PC-9 (cell line): ENCODE data around the gene ACAD10. TPM values are rescaled to one million over a fixed set of nuclear protein-coding genes. Genes with fewer than 3 reads are reported as not detected.

Source experiments
- BruUV-seq: library from RNA; stranded (reverse); fragments of 400-500 nt; replicated peaks from 2 replicates; lab custom pipeline; 2021; lab: Mats Ljungman, UMichigan
- CTCF ChIA-PET: fragments of 300-600 bp; sonication (Branson Sonifier 250); formaldehyde crosslinking; loops from one replicate; lab custom pipeline; 2022; ENCODE audit warnings: antibody characterized with exemption; lab: Charles Lee
- POLR2A ChIA-PET: fragments of 300-600 bp; sonication (Branson Sonifier 250); formaldehyde crosslinking; loops from one replicate; lab custom pipeline; 2022; ENCODE audit warnings: antibody characterized with exemption; ENCODE audit not compliant: unreplicated experiment; lab: Charles Lee
- DNase-seq, 2 experiments: peaks; one replicate each; pipeline versions ENCODE4 v3.0.0 to v3.0.0-alpha.2; 2015 to 2022; ENCODE audit warnings: mixed read lengths in 1 of 2
- H2AFZ ChIP-seq: fragments of 200-600 bp; sonication (generic); 2 replicates; pipeline ENCODE4 v1.8.1; 2017; ENCODE audit warnings: antibody characterized with exemption
- H3F3A ChIP-seq: fragments of 200-600 bp; sonication (generic); 2 replicates; pipeline ENCODE4 v1.8.1; 2017; ENCODE audit warnings: antibody characterized with exemption, mild to moderate bottlenecking, low read depth; ENCODE audit not compliant: insufficient read depth
- H3K27ac ChIP-seq: fragments of 200-600 bp; sonication (generic); 2 replicates; pipeline ENCODE4 v1.6.1; 2016; ENCODE audit warnings: mixed run types
- H3K27me3 ChIP-seq: fragments of 200-600 bp; sonication (generic); 2 replicates; pipeline ENCODE4 v1.6.1; 2016; ENCODE audit warnings: low read depth, mixed run types; ENCODE audit not compliant: insufficient read depth
- H3K36me3 ChIP-seq: fragments of 200-600 bp; sonication (generic); 2 replicates; pipeline ENCODE4 v1.6.1; 2016; ENCODE audit warnings: low read depth, mixed run types
- H3K4me1 ChIP-seq: fragments of 200-600 bp; sonication (generic); replicated peaks from 2 replicates; pipeline ENCODE4 v1.6.1; 2016; ENCODE audit warnings: mixed run types; ENCODE audit not compliant: insufficient read depth
- H3K4me2 ChIP-seq: fragments of 200-600 bp; sonication (generic); 2 replicates; pipeline ENCODE4 v1.6.1; 2017; ENCODE audit warnings: mixed run types
- H3K4me3 ChIP-seq: fragments of 200-600 bp; sonication (generic); 2 replicates; pipeline ENCODE4 v1.6.1; 2016; ENCODE audit warnings: mixed run types
- H3K79me2 ChIP-seq: fragments of 200-600 bp; sonication (generic); 2 replicates; pipeline ENCODE4 v1.6.1; 2017; ENCODE audit warnings: low read depth, mixed run types
- H3K9me2 ChIP-seq: fragments of 200-600 bp; sonication (generic); 2 replicates; pipeline ENCODE4 v1.8.1; 2017; ENCODE audit warnings: mild to moderate bottlenecking; ENCODE audit not compliant: insufficient read depth
- H3K9me3 ChIP-seq: fragments of 200-600 bp; sonication (generic); 2 replicates; pipeline ENCODE4 v1.8.1; 2016; ENCODE audit warnings: low read depth; ENCODE audit not compliant: insufficient read depth
- H4K20me1 ChIP-seq: fragments of 200-600 bp; sonication (generic); 2 replicates; pipeline ENCODE4 v1.8.1; 2017; ENCODE audit not compliant: insufficient read depth
- CTCF ChIP-seq: fragments of 200-600 bp; sonication (generic); conservative IDR thresholded peaks from 2 replicates; pipeline ENCODE4 v1.6.1; 2017; ENCODE audit warnings: mixed run types, antibody characterized with exemption, mild to moderate bottlenecking, moderate library complexity
- EZH2 ChIP-seq: fragments of 200-600 bp; sonication (generic); IDR thresholded peaks from 2 replicates; pipeline ENCODE4 v1.8.0; 2017; ENCODE audit warnings: antibody characterized with exemption, low read depth
- intact Hi-C: fragments of 100-400 bp; cut with micrococcal nuclease; formaldehyde crosslinking; loops from one replicate; pipeline ENCODE4 v1.10.0; 2022; ENCODE audit not compliant: unreplicated experiment
- total RNA-seq: library from RNA; stranded (reverse); gene quantifications from 2 replicates; pipeline ENCODE4 v1.2.3, GENCODE V29; 2021

The ACAD10 gene
- total RNA-seq, 1 experiment from 2014 or later = 30.3 TPM

GRCh38 chr12:111685322-111685810 is 487 bp upstream of the ACAD10 start:
- ChIA-PET POLR2A (interaction anchor here (0.5 to 0.7 kb wide), 6 partner anchors 25 to 470 kb away, joined by 3 to 6 read pairs (median 5); no protein-coding TSS in a partner anchor), CTCF (no interaction called here)
- H3K4me2 ChIP-seq = peak overlapping the region; percentile 94
- H3K9me3 ChIP-seq = no peaks in the 10 kb centered on the region
- TF ChIP-seq EZH2 (no peak), CTCF (no peak)
- peak overlapping the region; percentile 28; the same call in 1 of the 2 replicates for H3K27ac ChIP-seq
- peak overlapping the region; percentile 88 for H3K4me3 ChIP-seq
- peaks cover 14% of the 10 kb centered on the region for H3K36me3 ChIP-seq
- peaks cover 14% of the 10 kb centered on the region; the same call in 1 of the 2 replicates for H3F3A ChIP-seq
- BruUV-seq = TSS peak; percentile 57
- no peaks in the 10 kb centered on the region; the same call in none of the 2 replicates for H4K20me1 ChIP-seq
- H3K27me3 ChIP-seq = no peaks in the 10 kb centered on the region
- peak overlapping the region; percentile 80 for H2AFZ ChIP-seq
- no peaks in the 10 kb centered on the region for H3K9me2 ChIP-seq
- no peak for DNase-seq
- intact Hi-C loops = loop anchor here (5.0 kb wide), 1 partner anchor 727 kb away; no protein-coding TSS in a partner anchor
- H3K4me1 ChIP-seq = peaks cover 18% of the 10 kb centered on the region; the same call in 1 of the 2 replicates
- peaks cover 49% of the 10 kb centered on the region for H3K79me2 ChIP-seq

GRCh38 chr12:111686574-111687105 is 787 bp downstream of the ACAD10 start:
- peak overlapping the region; percentile 94 for H3K4me2 ChIP-seq
- H3K4me1 ChIP-seq = peaks cover 18% of the 10 kb centered on the region; the same call in 1 of the 2 replicates
- no peaks in the 10 kb centered on the region for H3K27me3 ChIP-seq
- H2AFZ ChIP-seq = peak overlapping the region; percentile 95
- peak overlapping the region; percentile 88 for H3K4me3 ChIP-seq
- CTCF ChIA-PET = interaction anchor here (0.5 kb wide), 1 partner anchor 116 kb away, joined by 6 read pairs; no protein-coding TSS in a partner anchor
- no peaks in the 10 kb centered on the region for H3K9me2 ChIP-seq
- H4K20me1 ChIP-seq = no peaks in the 10 kb centered on the region; the same call in none of the 2 replicates
- H3K9me3 ChIP-seq = no peaks in the 10 kb centered on the region
- H3K36me3 ChIP-seq = peaks cover 4% of the 10 kb centered on the region
- BruUV-seq = no TSS peak
- H3F3A ChIP-seq = peaks cover 14% of the 10 kb centered on the region; the same call in 1 of the 2 replicates
- peak overlapping the region; percentile 54; the same call in 1 of the 2 replicates for H3K27ac ChIP-seq
- H3K79me2 ChIP-seq = peaks cover 49% of the 10 kb centered on the region
- TF ChIP-seq EZH2 (no peak), CTCF (no peak)
- intact Hi-C loops = loop anchor here (2.0 to 5.0 kb wide), 2 partner anchors 126 to 726 kb away; no protein-coding TSS in a partner anchor
- DNase-seq = no peak
- POLR2A ChIA-PET = interaction anchor here (0.6 kb wide), 1 partner anchor 179 kb away, joined by 3 read pairs; no protein-coding TSS in a partner anchor

- H3K9me2 ChIP-seq = no peaks in the 10 kb centered on the region
- H3K4me3 ChIP-seq = peak overlapping the region; percentile 88; the same call in 1 of the 2 replicates
- H3K36me3 ChIP-seq = no peaks in the 10 kb centered on the region
- no peak for DNase-seq
- no peak overlapping the region for H2AFZ ChIP-seq
- no peaks in the 10 kb centered on the region for H3K27me3 ChIP-seq
- TF ChIP-seq EZH2 (no peak), CTCF (no peak; the same call in 1 of the 2 replicates)
- H3F3A ChIP-seq = peaks cover 14% of the 10 kb centered on the region; the same call in 1 of the 2 replicates
- no peaks in the 10 kb centered on the region for H3K9me3 ChIP-seq
- intact Hi-C loops = loop anchor here (2.0 to 5.0 kb wide), 2 partner anchors 126 to 725 kb away; no protein-coding TSS in a partner anchor
- CTCF ChIA-PET = no interaction called here
- POLR2A ChIA-PET = no interaction called here
- no peak overlapping the region for H3K27ac ChIP-seq
- H3K79me2 ChIP-seq = peaks cover 49% of the 10 kb centered on the region
- H3K4me1 ChIP-seq = peaks cover 18% of the 10 kb centered on the region; the same call in 1 of the 2 replicates
- BruUV-seq = no TSS peak
- peak overlapping the region; percentile 94 for H3K4me2 ChIP-seq
- H4K20me1 ChIP-seq = no peaks in the 10 kb centered on the region; the same call in none of the 2 replicates
These were observed 1.4 kb downstream of the ACAD10 start for GRCh38 chr12:111687255-111687654.
